LNCAP (cell line): Measurements from ENCODE around the gene FOXN1.

Experiments
- TF ChIP-seq, protein P1 (sequence below): fragments of 450-650 bp; IDR thresholded peaks from 2 replicates; pipeline ENCODE4 v1.5.1; 2017; ENCODE audit warnings: mild to moderate bottlenecking

FOXN1 gene

DNA sequence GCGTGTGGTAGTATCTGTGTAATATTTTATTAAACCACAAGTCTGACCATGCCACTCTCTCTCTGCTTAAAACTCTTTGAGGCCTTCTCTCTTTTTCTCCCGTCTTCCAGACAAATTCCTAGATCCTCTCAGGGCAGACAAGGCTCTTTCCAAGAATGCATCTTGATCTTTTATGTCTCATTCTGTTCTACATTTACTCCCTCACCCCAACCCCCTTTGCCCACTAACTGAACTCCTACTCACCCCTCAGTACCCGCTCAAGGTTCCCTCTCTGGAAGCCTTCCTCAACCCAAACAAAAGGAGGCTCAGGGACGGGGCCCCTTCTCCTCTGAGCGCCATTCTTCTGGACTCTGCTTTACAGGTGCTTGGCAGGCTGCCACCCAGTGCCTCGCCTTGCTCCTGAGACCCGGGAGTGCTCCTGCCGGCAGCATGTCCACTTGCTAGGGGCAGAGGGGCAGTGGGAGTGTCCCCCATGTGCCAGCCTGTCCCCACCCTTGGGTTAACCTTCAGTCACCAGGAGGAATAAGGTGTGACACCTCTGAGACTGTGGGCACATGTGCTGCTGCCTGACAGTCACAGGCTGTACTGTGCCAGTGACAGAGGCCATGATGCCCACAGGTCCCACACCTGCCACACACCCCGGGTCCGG, 23.5 kb upstream of the FOXN1 start:
- TF ChIP-seq, protein P1, sequence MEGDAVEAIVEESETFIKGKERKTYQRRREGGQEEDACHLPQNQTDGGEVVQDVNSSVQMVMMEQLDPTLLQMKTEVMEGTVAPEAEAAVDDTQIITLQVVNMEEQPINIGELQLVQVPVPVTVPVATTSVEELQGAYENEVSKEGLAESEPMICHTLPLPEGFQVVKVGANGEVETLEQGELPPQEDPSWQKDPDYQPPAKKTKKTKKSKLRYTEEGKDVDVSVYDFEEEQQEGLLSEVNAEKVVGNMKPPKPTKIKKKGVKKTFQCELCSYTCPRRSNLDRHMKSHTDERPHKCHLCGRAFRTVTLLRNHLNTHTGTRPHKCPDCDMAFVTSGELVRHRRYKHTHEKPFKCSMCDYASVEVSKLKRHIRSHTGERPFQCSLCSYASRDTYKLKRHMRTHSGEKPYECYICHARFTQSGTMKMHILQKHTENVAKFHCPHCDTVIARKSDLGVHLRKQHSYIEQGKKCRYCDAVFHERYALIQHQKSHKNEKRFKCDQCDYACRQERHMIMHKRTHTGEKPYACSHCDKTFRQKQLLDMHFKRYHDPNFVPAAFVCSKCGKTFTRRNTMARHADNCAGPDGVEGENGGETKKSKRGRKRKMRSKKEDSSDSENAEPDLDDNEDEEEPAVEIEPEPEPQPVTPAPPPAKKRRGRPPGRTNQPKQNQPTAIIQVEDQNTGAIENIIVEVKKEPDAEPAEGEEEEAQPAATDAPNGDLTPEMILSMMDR, result no peak

DNA sequence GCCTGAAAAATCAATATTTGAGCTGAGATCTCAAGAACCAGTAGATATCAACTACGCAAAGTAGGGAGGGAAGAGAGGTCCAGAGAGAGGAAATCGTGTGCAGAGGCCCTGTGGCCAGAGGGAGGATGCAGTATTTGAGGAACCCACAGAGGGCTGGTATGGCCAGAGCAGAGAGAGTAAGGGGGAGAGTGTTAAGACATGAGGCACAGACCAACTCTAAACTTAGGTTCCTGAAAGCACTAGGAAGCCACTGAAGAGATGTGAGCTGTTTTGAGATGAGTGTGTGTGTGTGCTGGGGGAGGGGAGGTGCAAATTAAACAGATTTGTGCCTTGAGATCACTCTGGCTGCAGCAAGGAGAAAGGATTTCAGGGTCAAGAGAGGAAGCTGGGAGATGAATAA, 21.9 kb upstream of the FOXN1 start:
- TF ChIP-seq, protein P1, result no peak

GRCh38 chr17:28485049-28485448, 21.1 kb upstream of the FOXN1 start:
- TF ChIP-seq, protein P1, result no peak

GRCh38 chr17:28487881-28488532, 18.1 kb upstream of the FOXN1 start:
- TF ChIP-seq, protein P1, result no peak

- TF ChIP-seq, protein P1, result no peak
Measured at GRCh38 chr17:28488533-28489276, 17.4 kb upstream of the FOXN1 start.

DNA sequence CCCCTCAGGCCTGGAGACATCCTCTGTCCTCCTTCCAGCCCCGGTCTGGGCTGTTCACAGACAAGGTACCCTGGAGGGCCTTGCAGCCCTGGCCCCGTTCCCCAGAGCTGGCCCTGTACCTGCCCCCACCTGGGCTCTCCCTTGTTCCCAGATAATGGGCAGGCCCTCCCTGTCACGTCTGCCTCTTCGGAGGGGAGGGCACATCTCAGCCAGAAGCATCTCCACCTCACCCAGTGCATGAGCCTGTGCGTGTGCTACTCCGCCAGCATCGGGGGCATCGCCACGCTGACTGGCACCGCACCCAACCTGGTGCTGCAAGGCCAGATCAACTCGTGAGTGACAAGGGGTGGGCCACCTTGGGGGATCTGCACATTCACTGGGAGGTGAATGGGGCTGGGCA, 14.9 kb upstream of the FOXN1 start:
- TF ChIP-seq, protein P1, result no peak

DNA sequence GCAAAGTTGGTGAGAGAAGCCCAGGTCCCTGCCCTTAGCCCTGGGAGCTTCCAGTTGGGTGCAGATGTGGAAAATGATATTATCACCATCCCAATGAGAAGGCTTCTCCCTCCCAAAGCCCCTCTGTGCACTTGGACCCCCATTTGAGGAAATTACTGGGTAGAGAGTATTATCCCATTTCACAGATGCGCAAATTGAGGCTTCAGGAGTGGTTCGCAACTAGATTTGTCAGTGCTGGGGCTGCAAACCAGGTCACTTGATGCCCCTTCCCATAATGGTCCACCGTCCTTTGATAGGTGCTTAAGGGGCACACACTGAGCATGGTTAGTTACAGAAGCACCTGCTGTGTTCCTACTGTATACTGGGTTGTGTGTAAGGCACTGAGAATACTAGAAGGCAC, 14.3 kb upstream of the FOXN1 start:
- TF ChIP-seq, protein P1, result no peak
